GM13977 (cell line): Measurements from ENCODE around the gene AAMDC.
"Not testable (repeated sequence)": the region's sequence is repeated elsewhere in the genome, so short reads cannot be mapped to it uniquely, and the experiment has no call there.

ENCODE experiments used
- DNase-seq: peaks from one replicate; pipeline ENCODE4 v3.0.0; 2012; ENCODE audit warnings: low spot score
- in situ Hi-C: fragments of 300-500 bp; cut with MboI; formaldehyde crosslinking; loops from one replicate; pipeline ENCODE4 v1.12.0; 2022; ENCODE audit warnings: low sequenced_read_pairs, low pct_unique_long_range_greater_than_20kb, mixed read lengths, inconsistent platforms; ENCODE audit not compliant: unreplicated experiment
- TF ChIP-seq, protein P1 (sequence below): IDR thresholded peaks from 2 replicates; pipeline ENCODE4 v1.5.1; 2012; ENCODE audit warnings: mild to moderate bottlenecking, control low read depth; ENCODE audit not compliant: insufficient read depth; ENCODE audit errors: extremely low read depth, missing control alignments

The AAMDC gene

DNA sequence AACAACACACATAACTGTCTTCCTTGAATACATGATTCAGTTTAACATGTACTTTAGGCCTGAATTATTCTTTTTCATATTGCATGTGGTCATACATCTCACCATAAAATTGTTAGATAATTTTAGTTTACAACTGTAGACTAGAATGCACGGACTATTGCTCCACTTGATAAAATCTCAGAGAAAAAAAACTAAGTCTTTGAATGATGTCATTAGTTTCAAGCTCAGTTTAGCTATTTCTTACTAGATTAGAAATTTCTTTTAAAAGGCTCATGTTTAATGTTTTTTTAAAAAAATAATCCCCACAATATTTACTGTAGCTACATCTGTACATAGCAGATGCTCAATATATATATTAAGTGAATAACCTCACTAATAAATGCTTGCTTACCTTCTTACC lies 5.5 kb upstream of the AAMDC start:
- TF ChIP-seq, protein P1, sequence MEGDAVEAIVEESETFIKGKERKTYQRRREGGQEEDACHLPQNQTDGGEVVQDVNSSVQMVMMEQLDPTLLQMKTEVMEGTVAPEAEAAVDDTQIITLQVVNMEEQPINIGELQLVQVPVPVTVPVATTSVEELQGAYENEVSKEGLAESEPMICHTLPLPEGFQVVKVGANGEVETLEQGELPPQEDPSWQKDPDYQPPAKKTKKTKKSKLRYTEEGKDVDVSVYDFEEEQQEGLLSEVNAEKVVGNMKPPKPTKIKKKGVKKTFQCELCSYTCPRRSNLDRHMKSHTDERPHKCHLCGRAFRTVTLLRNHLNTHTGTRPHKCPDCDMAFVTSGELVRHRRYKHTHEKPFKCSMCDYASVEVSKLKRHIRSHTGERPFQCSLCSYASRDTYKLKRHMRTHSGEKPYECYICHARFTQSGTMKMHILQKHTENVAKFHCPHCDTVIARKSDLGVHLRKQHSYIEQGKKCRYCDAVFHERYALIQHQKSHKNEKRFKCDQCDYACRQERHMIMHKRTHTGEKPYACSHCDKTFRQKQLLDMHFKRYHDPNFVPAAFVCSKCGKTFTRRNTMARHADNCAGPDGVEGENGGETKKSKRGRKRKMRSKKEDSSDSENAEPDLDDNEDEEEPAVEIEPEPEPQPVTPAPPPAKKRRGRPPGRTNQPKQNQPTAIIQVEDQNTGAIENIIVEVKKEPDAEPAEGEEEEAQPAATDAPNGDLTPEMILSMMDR, result no peak
- DNase-seq, result no peak
- in situ Hi-C loops, result no loop called here

DNA sequence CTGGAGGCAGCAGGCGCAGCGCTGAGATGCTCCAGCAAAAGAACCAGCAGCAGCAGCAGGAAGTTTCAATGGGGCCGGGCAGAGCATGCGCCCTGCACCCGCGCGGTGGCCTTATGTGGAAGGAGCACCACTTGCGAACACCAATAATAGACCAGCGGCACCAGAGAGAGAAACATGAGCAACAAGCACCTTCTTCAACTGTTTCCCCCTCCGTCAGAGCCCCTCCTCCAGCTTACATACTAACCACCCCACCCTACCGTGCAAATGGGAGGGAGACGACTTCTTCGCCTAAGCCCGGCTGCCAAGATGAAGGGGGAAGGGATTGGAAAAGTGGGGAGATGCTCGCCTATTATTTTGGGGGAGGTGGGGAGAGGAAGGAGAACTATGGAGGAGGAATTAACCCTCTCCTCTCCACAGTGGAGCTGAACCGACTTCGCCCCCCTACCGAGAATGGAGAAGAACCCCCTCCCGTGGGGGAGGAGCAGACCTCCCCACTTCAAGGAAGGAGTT lies 1.5 kb upstream of the AAMDC start:
- peak; percentile 82 for DNase-seq
- in situ Hi-C loops, result no loop called here
- TF ChIP-seq, protein P1, result no peak

DNA sequence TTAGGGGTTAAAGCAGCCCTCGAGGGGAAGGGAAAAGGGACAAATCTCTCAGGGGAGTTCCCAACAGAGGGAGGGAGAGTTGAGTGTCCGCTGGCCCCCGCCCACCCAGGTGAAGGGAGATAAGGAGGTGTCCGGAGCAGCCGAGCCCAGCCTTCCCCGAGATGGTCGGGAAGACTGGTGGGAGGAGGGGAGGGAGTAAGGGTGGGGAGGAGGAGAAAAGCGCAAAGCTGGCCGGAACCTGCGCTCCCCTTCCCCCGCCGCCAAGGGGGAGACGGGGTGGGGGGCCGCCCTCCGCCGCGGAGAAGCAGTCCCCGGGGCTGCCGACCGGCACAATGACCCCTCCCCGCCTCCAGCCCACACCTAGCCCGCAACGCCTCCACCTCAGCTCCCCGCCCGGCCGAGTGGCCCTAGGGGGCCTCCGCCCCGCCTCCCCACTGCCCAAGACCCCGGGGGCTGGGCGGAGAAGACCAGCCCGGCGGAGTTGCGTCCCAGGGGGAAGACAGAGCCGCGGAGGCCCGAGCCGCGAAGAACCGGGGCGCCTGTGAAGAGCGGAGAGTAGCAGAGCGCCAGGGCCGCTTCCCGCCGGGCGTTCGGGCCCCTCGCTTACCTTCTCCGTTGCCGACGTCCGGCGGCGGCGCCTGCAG lies 901 bp upstream of the AAMDC start:
- DNase-seq, result peak; percentile 41
- in situ Hi-C loops, result no loop called here
- TF ChIP-seq, protein P1, result no peak

DNA sequence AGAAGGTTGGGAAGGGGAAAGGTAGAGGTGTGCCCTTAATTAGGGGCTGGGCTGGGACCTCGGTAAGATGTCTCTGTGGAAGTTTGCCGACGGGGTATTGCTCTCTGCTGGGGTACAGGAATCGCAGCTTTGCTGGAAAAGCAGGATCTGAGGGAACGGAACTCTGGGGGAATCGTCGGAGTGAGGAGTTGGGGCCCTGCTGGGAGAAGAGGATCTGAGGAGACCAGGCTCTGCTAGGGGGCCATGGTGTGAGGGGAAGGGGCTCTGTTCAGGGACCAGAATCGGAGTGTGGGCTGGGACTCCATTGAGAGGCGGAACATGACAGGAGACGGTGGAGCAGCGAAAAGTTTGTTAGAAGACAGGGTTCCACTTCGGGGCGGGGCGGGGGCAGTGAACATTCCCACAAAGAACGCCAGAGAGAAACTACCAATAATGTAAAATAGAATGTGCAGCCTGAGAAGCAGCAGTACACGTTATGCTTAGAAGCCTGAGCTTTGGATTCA lies 456 bp downstream of the AAMDC start:
- in situ Hi-C loops, result no loop called here
- peak; percentile 31 for DNase-seq
- TF ChIP-seq, protein P1, result no peak

DNA sequence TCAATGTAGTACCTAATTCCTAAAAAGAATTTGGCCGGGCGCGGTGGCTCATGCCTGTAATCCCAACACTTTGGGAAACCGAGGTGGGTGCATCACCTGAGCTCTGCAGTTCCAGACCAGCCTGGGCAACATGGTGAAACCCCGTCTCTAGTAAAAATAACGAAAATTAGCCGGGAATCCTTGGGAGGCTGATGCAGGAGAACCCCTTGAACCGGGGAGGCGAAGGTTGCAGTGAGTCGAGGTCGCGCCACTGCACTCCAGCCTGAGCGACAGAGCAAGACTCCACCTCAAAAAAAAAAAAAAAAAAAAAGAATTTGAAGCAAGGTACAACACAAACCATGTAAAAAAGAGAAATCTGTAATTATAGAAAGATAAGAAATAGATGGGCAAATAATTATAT lies 1.2 kb downstream of the AAMDC start:
- in situ Hi-C loops, DNase-seq: not testable (repeated sequence)

DNA sequence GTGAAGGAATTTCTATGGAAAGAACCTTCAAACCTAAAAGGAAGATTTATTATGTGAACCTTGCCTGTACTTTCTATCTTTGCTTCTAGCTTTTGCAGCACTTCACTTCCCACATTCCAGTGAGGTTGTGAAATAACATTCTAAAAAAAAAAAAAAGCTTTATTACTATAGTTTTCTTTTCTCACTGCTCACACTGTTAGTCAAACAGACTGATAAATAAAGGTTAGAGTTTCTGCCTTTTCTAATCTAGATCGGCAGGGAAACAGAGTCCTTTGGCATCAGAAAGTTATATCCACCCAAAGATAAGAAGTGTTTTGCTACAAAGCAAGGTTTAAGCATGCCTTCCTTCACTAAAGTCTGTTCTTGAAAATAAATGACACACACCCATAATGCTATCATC lies 2.8 kb downstream of the AAMDC start:
- TF ChIP-seq, protein P1, result no peak
- in situ Hi-C loops, result no loop called here
- no peak for DNase-seq

DNA sequence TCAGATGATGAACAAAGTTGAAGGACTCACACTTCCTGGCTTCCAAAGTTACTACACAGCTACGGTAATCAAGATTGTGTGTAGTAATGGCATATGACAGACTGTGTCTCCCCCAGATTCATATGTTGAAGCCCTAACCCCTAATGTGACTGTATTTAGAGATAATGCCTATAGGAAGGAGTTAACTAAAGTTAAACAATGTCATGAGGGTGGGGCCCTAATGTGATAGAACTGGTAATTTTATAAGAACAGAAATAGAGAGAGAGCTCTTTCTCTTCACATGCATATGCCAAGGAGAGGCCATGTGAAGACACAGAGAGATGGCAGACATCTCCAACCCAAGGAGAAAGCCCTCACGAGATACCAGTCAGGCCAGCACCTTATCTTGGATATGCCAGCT lies 8.0 kb downstream of the AAMDC start:
- in situ Hi-C loops, result no loop called here
- TF ChIP-seq, protein P1, result no peak
- no peak for DNase-seq
